ENCODE measurements around the gene WDR13. TPM values are rescaled to one million over a fixed set of nuclear protein-coding genes. Genes with fewer than 3 reads are reported as not detected.

The WDR13 gene
- total RNA-seq, 4 donors from 2014 or later: 50.5 to 86.6 (median 68.5) TPM

DNA sequence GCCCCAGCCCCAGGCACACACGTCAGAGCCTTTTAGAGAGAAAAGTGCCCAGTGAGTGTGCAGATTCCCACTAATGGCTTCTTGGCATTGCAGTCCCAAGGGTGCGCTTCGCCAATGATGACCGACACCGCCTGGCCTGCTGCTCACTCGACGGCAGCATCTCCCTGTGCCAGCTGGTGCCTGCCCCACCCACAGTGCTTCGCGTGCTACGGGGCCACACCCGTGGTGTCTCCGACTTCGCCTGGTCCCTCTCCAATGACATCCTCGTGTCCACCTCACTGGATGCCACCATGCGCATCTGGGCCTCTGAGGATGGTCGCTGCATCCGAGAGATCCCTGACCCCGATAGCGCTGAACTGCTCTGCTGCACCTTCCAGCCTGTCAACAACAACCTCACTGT lies 2.9 kb downstream of the WDR13 start:
- Histone ChIP-seq H3K27me3 (no peaks in the 10 kb centered on the region), H3K36me3 (peaks cover 12 to 67% (median 17%) of the 10 kb centered on the region in 3 donors), H3K4me1 (peaks cover 0 to 16% (median 5%) of the 10 kb centered on the region in 3 donors), H3K27ac (no peak overlapping the region), H3K4me3 (no peak overlapping the region), H3K9me3 (no peaks in the 10 kb centered on the region)
- intact Hi-C loops (cut with DNase I): no loop called here
- WGBS, 2 donors: 83 to 92% methylated on average over 8 to 16 of the region's 19 CpGs
- TF ChIP-seq, protein P1, sequence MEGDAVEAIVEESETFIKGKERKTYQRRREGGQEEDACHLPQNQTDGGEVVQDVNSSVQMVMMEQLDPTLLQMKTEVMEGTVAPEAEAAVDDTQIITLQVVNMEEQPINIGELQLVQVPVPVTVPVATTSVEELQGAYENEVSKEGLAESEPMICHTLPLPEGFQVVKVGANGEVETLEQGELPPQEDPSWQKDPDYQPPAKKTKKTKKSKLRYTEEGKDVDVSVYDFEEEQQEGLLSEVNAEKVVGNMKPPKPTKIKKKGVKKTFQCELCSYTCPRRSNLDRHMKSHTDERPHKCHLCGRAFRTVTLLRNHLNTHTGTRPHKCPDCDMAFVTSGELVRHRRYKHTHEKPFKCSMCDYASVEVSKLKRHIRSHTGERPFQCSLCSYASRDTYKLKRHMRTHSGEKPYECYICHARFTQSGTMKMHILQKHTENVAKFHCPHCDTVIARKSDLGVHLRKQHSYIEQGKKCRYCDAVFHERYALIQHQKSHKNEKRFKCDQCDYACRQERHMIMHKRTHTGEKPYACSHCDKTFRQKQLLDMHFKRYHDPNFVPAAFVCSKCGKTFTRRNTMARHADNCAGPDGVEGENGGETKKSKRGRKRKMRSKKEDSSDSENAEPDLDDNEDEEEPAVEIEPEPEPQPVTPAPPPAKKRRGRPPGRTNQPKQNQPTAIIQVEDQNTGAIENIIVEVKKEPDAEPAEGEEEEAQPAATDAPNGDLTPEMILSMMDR (IDR thresholded peaks at IDR 0.05): no peak
- TF ChIP-seq POLR2A (IDR thresholded peaks at IDR 0.05): no peak
- DNase-seq: no peak

DNA sequence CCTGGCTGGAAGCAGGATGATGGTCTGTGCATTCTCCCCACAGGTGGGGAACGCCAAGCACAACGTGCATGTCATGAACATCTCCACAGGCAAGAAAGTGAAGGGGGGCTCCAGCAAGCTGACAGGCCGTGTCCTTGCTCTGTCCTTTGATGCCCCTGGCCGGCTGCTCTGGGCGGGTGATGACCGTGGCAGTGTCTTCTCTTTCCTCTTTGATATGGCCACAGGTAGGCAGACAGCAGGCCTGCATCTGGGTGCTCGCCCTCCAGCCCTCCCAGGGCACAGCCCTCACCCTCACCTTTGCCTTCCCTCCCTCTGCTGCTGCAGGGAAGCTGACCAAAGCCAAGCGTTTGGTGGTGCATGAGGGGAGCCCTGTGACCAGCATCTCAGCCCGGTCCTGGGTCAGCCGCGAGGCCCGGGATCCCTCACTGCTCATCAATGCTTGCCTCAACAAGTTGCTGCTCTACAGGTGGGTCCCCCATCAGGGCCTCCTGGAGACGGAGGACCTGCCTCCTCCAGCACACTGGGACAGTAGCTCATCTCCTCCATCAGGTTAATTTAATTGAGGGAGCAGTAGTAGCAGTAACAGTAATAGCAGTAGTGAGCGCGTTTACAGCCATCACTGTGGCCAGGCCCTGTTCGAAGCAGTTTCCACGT lies 4.6 kb downstream of the WDR13 start:
- WGBS, 2 donors: 68 to 76% methylated on average over 6 to 8 of the region's 17 CpGs
- Histone ChIP-seq H3K27ac (no peak overlapping the region), H3K9me3 (no peaks in the 10 kb centered on the region), H3K4me1 (peaks cover 0 to 14% (median 5%) of the 10 kb centered on the region in 3 donors), H3K4me3 (no peak overlapping the region), H3K36me3 (peaks cover 12 to 70% (median 19%) of the 10 kb centered on the region in 3 donors), H3K27me3 (no peaks in the 10 kb centered on the region)
- DNase-seq: no peak
- TF ChIP-seq, protein P1 (IDR thresholded peaks at IDR 0.05): no peak
- no peak for TF ChIP-seq POLR2A (IDR thresholded peaks at IDR 0.05)
- intact Hi-C loops (cut with DNase I): no loop called here

DNA sequence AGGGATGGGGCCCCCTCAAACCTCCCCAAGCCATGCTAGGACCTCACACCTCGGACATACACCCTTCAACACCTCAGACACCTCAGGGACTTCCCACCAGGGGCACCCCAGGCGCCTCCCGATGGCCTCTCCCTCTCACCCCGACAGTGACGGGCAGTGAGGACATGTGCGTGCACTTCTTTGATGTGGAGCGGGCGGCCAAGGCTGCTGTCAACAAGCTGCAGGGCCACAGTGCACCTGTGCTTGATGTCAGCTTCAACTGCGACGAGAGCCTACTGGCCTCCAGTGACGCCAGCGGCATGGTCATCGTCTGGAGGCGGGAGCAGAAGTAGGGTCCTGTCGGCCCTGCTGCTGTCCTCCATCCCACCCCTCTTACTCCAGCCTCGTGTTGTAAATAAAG lies 7.4 kb downstream of the WDR13 start:
- no peak overlapping the region for H3K4me3 ChIP-seq
- H3K9me3 ChIP-seq: no peaks in the 10 kb centered on the region
- TF ChIP-seq POLR2A (IDR thresholded peaks at IDR 0.05): no peak
- TF ChIP-seq, protein P1 (IDR thresholded peaks at IDR 0.05): no peak
- H3K36me3 ChIP-seq: peaks cover 9 to 58% (median 15%) of the 10 kb centered on the region in 3 donors
- no peak overlapping the region for H3K27ac ChIP-seq
- no peak for DNase-seq
- intact Hi-C loops (cut with DNase I): no loop called here
- WGBS, 2 donors: 78 to 100% methylated on average over 3 to 5 of the region's 16 CpGs
- no peaks in the 10 kb centered on the region for H3K27me3 ChIP-seq
- H3K4me1 ChIP-seq: no peaks in the 10 kb centered on the region

DNA sequence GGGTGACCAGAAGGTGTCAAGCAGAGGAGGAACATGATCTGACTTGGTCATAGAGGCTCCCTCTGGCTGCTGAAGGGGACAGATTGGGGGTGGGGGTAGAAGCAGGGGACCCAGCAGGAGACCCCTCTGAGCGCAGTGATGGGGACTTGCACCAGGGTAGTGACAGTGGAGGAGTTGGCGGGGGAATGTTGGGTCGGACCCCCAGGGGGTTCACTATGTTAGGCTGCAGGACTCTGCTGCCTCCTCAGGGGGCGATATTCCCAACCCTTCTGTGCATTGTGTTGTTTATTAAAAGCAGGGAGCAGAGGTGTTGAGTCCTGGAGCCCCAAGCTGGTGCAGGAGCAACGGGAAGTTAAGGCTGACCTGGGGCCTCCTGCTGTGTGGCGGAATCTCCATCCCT lies 8.8 kb downstream of the WDR13 start:
- intact Hi-C loops (cut with DNase I): no loop called here
- TF ChIP-seq POLR2A (IDR thresholded peaks at IDR 0.05): no peak
- TF ChIP-seq, protein P1 (IDR thresholded peaks at IDR 0.05): no peak
- Histone ChIP-seq H3K27me3 (no peaks in the 10 kb centered on the region), H3K9me3 (no peaks in the 10 kb centered on the region), H3K36me3 (peaks cover 7 to 44% (median 14%) of the 10 kb centered on the region in 3 donors), H3K4me1 (no peaks in the 10 kb centered on the region), H3K4me3 (no peak overlapping the region), H3K27ac (no peak overlapping the region)
- no peak for DNase-seq
- 42% methylated on average over 4 of the region's 6 CpGs; no CpG with 5 or more reads in 1 of the 2 donors for WGBS, 2 donors

DNA sequence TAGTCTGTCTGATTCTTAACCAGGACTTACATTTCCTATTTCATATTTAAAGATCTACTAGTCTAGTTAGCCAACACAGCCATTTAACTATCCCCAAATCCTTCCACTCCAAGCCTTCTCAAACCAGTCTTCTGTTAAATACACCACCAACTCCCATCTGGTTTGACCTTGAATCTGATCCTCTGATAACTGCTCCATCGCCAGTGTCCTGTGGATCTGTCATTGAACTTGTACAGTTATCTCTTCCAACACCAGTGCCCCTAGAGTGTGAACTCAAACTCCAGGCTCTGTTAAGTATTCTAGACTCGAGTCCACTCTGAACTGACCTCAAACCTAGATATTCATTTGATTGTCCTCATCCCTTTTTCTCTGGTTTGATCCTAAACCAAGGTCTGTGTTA lies 14.4 kb downstream of the WDR13 start:
- Histone ChIP-seq H3K4me3 (no peak overlapping the region), H3K36me3 (no peaks in the 10 kb centered on the region), H3K9me3 (no peaks in the 10 kb centered on the region), H3K27me3 (no peaks in the 10 kb centered on the region), H3K4me1 (no peaks in the 10 kb centered on the region), H3K27ac (no peak overlapping the region)
- WGBS, 2 donors: 58 to 61% methylated on average over 2 of the region's 2 CpGs
- TF ChIP-seq, protein P1 (IDR thresholded peaks at IDR 0.05): no peak
- no peak for TF ChIP-seq POLR2A (IDR thresholded peaks at IDR 0.05)
- intact Hi-C loops (cut with DNase I): no loop called here
- DNase-seq: no peak
